ENCODE results near the gene MDGA2. TPM values are rescaled to one million over a fixed set of nuclear protein-coding genes. Genes with fewer than 3 reads are reported as not detected.

Gene MDGA2
- total and polyA plus RNA-seq, 2 of the 8 experiments (the other 6 are each of a cell fraction or from before 2014, with no cell fraction given): 0.11 to 0.69 TPM

GRCh38 chr14:47567273-47567672 lies 108.1 kb downstream of the MDGA2 start:
- Histone ChIP-seq H3K23me2 (ENCODE audit: low read depth, low read length) (no peaks in the 10 kb centered on the region), H4K91ac (replicated peaks; ENCODE audit: insufficient read length, low read length) (no peak overlapping the region), H3K27ac (ENCODE audit: low read depth, low read length) (no peak overlapping the region), H2AK5ac (ENCODE audit: low read depth, low read length) (no peak overlapping the region), H3K79me2 (ENCODE audit: control insufficient read depth in 1 of 2, insufficient read depth in 2 of 2, low read length in 2 of 2) (no peaks in the 10 kb centered on the region), H3K4me1 (replicated peaks in 1 of 4; ENCODE audit: control insufficient read depth in 3 of 4, insufficient read depth in 4 of 4, low read length in 3 of 4) (no peaks in the 10 kb centered on the region), H4K20me1 (replicated peaks in 1 of 2; ENCODE audit: control insufficient read depth in 1 of 2, insufficient read depth in 2 of 2, low read length in 2 of 2) (no peaks in the 10 kb centered on the region), H3K23ac (ENCODE audit: insufficient read length) (no peak overlapping the region), H3K4me2 (ENCODE audit: insufficient read depth in 1 of 2, low read depth in 2 of 2, low read length in 2 of 2) (no peak overlapping the region), H3K27me3 (replicated peaks in 1 of 4; ENCODE audit: control insufficient read depth in 3 of 4, extremely low read depth in 1 of 4, insufficient read depth in 3 of 4, low read length in 3 of 4) (no peaks in the 10 kb centered on the region), H2BK20ac (ENCODE audit: low read length) (no peak overlapping the region), H3K36me3 (ENCODE audit: control insufficient read depth in 2 of 4, insufficient read depth in 4 of 4, low read length in 3 of 4) (no peaks in the 10 kb centered on the region; a peak in 1 of 8 replicates), H2BK5ac (ENCODE audit: low read depth, low read length) (no peak overlapping the region), H3K18ac (ENCODE audit: extremely low read depth, low read length) (no peak overlapping the region), H4K5ac (ENCODE audit: insufficient read length, low read depth, low read length) (no peak overlapping the region), H2BK15ac (ENCODE audit: low read length) (no peak overlapping the region), H3K4ac (replicated peaks; ENCODE audit: insufficient read length, low read depth, low read length) (no peak overlapping the region), H2BK120ac (replicated peaks; ENCODE audit: low read depth, low read length) (no peak overlapping the region), H2BK12ac (ENCODE audit: low read depth, low read length) (no peak overlapping the region), H3K14ac (ENCODE audit: insufficient read length) (no peak overlapping the region), H4K8ac (ENCODE audit: extremely low read depth, insufficient read depth, low read length) (no peak overlapping the region), H2AFZ (ENCODE audit: low read length) (no peak overlapping the region), H3K56ac (replicated peaks; ENCODE audit: insufficient read length, low read depth, low read length) (no peak overlapping the region), H3K79me1 (ENCODE audit: low read depth, low read length) (no peaks in the 10 kb centered on the region), H3K9ac (replicated peaks in 1 of 4; ENCODE audit: extremely low read depth in 1 of 4, low read depth in 3 of 4, low read length in 3 of 4) (no peak overlapping the region), H3K4me3 (ENCODE audit: extremely low read depth in 1 of 4, insufficient read depth in 2 of 4, low read depth in 3 of 4, low read length in 4 of 4) (no peak overlapping the region), H3K9me3 (ENCODE audit: insufficient read depth in 2 of 2, low read depth in 1 of 2, low read length in 1 of 2) (no peaks in the 10 kb centered on the region)
- POLR2A ChIA-PET (ENCODE audit: partially characterized antibody): no interaction called here
- DNase-seq (ENCODE audit: low read depth in 1 of 2, low spot score in 2 of 2): no peak
- no peak for FAIRE-seq
- CTCF ChIA-PET (ENCODE audit: partially characterized antibody): no interaction called here
- TF ChIP-seq SP4 (IDR thresholded peaks at IDR 0.05; ENCODE audit: low read length): no peak
- no peak for TF ChIP-seq SAP30 (IDR thresholded peaks at IDR 0.05; ENCODE audit: insufficient read depth, insufficient replicate concordance, low read length)

Data from H1 (cell line).